ENCODE results near the gene RNLS. TPM values are rescaled to one million over a fixed set of nuclear protein-coding genes. Genes with fewer than 3 reads are reported as not detected.

Gene RNLS
- total RNA-seq, 1 donor from 2014 or later = 8.7 TPM

GRCh38 chr10:88594482-88594881 lies 11.4 kb upstream of the RNLS start:
- DNase-seq (ENCODE audit: low read depth) (no peak), FAIRE-seq (no peak)
- TF ChIP-seq CTCF (IDR thresholded peaks at IDR 0.05; ENCODE audit: insufficient read depth, low read length, severe bottlenecking) = no peak
- Histone ChIP-seq H3K36me3 (ENCODE audit: control insufficient read depth, insufficient read depth, low read length) (no peaks in the 10 kb centered on the region), H3K27me3 (ENCODE audit: control insufficient read depth, insufficient read depth, low read length) (no peaks in the 10 kb centered on the region), H3K4me3 (ENCODE audit: low read depth, low read length) (no peak overlapping the region)

GRCh38 chr10:88592906-88593305 lies 9.8 kb upstream of the RNLS start:
- no peak for TF ChIP-seq CTCF (IDR thresholded peaks at IDR 0.05; ENCODE audit: insufficient read depth, low read length, severe bottlenecking)
- Histone ChIP-seq H3K36me3 (ENCODE audit: control insufficient read depth, insufficient read depth, low read length) (no peaks in the 10 kb centered on the region), H3K27me3 (ENCODE audit: control insufficient read depth, insufficient read depth, low read length) (no peaks in the 10 kb centered on the region), H3K4me3 (ENCODE audit: low read depth, low read length) (no peak overlapping the region)
- DNase-seq (ENCODE audit: low read depth) (no peak), FAIRE-seq (no peak)

GRCh38 chr10:88592381-88592780 lies 9.3 kb upstream of the RNLS start:
- Histone ChIP-seq H3K27me3 (ENCODE audit: control insufficient read depth, insufficient read depth, low read length) (no peaks in the 10 kb centered on the region), H3K4me3 (ENCODE audit: low read depth, low read length) (no peak overlapping the region), H3K36me3 (ENCODE audit: control insufficient read depth, insufficient read depth, low read length) (no peaks in the 10 kb centered on the region)
- no peak for TF ChIP-seq CTCF (IDR thresholded peaks at IDR 0.05; ENCODE audit: insufficient read depth, low read length, severe bottlenecking)
- FAIRE-seq (no peak), DNase-seq (ENCODE audit: low read depth) (peak; percentile 35)

GRCh38 chr10:88586462-88586861 lies 3.3 kb upstream of the RNLS start, which contains the start of gene LIPJ:
TSS of gene LIPJ (plus strand) at chr10:88586762. CDS start at chr10:88590688, 3,926 bp downstream.
- Histone ChIP-seq H3K4me3 (ENCODE audit: low read depth, low read length) (no peak within 1 kb of the TSS), H3K36me3 (ENCODE audit: control insufficient read depth, insufficient read depth, low read length) (no peaks in the 10 kb centered on the region), H3K27me3 (ENCODE audit: control insufficient read depth, insufficient read depth, low read length) (no peaks in the 10 kb centered on the region)
- FAIRE-seq (no peak), DNase-seq (ENCODE audit: low read depth) (no peak)
- TF ChIP-seq CTCF (IDR thresholded peaks at IDR 0.05; ENCODE audit: insufficient read depth, low read length, severe bottlenecking) = no peak

GRCh38 chr10:88583584-88583957 lies 453 bp upstream of the RNLS start:
- Histone ChIP-seq H3K27me3 (ENCODE audit: control insufficient read depth, insufficient read depth, low read length) (no peaks in the 10 kb centered on the region), H3K4me3 (ENCODE audit: low read depth, low read length) (peak overlapping the region; percentile 70), H3K36me3 (ENCODE audit: control insufficient read depth, insufficient read depth, low read length) (no peaks in the 10 kb centered on the region)
- FAIRE-seq = no peak
- no peak for DNase-seq (ENCODE audit: low read depth)
- no peak for TF ChIP-seq CTCF (IDR thresholded peaks at IDR 0.05; ENCODE audit: insufficient read depth, low read length, severe bottlenecking)

GRCh38 chr10:88582411-88582805 lies 710 bp downstream of the RNLS start:
- Histone ChIP-seq H3K4me3 (ENCODE audit: low read depth, low read length) (peak overlapping the region; percentile 70), H3K36me3 (ENCODE audit: control insufficient read depth, insufficient read depth, low read length) (no peaks in the 10 kb centered on the region), H3K27me3 (ENCODE audit: control insufficient read depth, insufficient read depth, low read length) (no peaks in the 10 kb centered on the region)
- no peak for FAIRE-seq
- TF ChIP-seq CTCF (IDR thresholded peaks at IDR 0.05; ENCODE audit: insufficient read depth, low read length, severe bottlenecking) = no peak
- DNase-seq (ENCODE audit: low read depth) = no peak
